Brain microvascular endothelial cell (primary cell): ENCODE data around the gene PTPN14.
"Not testable (repeated sequence)": the region's sequence is repeated elsewhere in the genome, so short reads cannot be mapped to it uniquely, and the experiment has no call there.

ENCODE experiments used
- DNase-seq: peaks from one replicate; pipeline ENCODE4 v3.0.0-alpha.2; 2020
- H3K27ac ChIP-seq: fragments of 250-450 bp; sonication (Bioruptor Pico); 2 replicates; pipeline ENCODE4 v1.5.1; 2020; ENCODE audit warnings: mild to moderate bottlenecking, moderate library complexity
- H3K27me3 ChIP-seq: fragments of 250-450 bp; sonication (Bioruptor Pico); replicated peaks from 2 replicates; pipeline ENCODE4 v1.5.1; 2020; ENCODE audit warnings: mild to moderate bottlenecking
- H3K36me3 ChIP-seq: fragments of 250-450 bp; sonication (Bioruptor Pico); replicated peaks from 2 replicates; pipeline ENCODE4 v1.5.1; 2020; ENCODE audit warnings: mild to moderate bottlenecking
- H3K4me3 ChIP-seq: 2 replicates; pipeline ENCODE4 v1.5.1; 2011; ENCODE audit warnings: low read depth, mild to moderate bottlenecking, control low read depth, low read length, moderate library complexity
- CTCF ChIP-seq: IDR thresholded peaks from 2 replicates; pipeline ENCODE4 v1.5.1; 2011; ENCODE audit warnings: low read depth, mild to moderate bottlenecking, moderate library complexity, low read length, control low read depth, inconsistent platforms; ENCODE audit errors: missing control alignments
- in situ Hi-C: cut with HindIII; loops from 2 replicates; pipeline ENCODE4 v1.10.0; 2017; ENCODE audit warnings: low sequenced_read_pairs, low pct_ligation_motif_present

The PTPN14 gene

GRCh38 chr1:214510914-214511638, 40.3 kb downstream of the PTPN14 start:
- H3K27ac ChIP-seq: no peak overlapping the region
- H3K36me3 ChIP-seq: no peaks in the 10 kb centered on the region
- no peak overlapping the region for H3K4me3 ChIP-seq
- no peak for TF ChIP-seq CTCF
- no peaks in the 10 kb centered on the region for H3K27me3 ChIP-seq
- DNase-seq: no peak
- in situ Hi-C loops: no loop called here

- TF ChIP-seq CTCF: no peak
- no peak for DNase-seq
- in situ Hi-C loops: no loop called here
- Histone ChIP-seq H3K36me3 (no peaks in the 10 kb centered on the region), H3K27ac (no peak overlapping the region), H3K4me3 (no peak overlapping the region), H3K27me3 (no peaks in the 10 kb centered on the region)
Observed at GRCh38 chr1:214510477-214510876, 40.9 kb downstream of the PTPN14 start.

GRCh38 chr1:214509622-214510021, 41.8 kb downstream of the PTPN14 start:
- H3K4me3 ChIP-seq, H3K36me3 ChIP-seq, in situ Hi-C loops, H3K27me3 ChIP-seq, H3K27ac ChIP-seq, DNase-seq: not testable (repeated sequence)

GRCh38 chr1:214506972-214507431, 44.4 kb downstream of the PTPN14 start:
- H3K27me3 ChIP-seq: no peaks in the 10 kb centered on the region
- no peak for DNase-seq
- no peak for TF ChIP-seq CTCF
- no peak overlapping the region for H3K4me3 ChIP-seq
- in situ Hi-C loops: no loop called here
- no peak overlapping the region for H3K27ac ChIP-seq
- H3K36me3 ChIP-seq: no peaks in the 10 kb centered on the region

GRCh38 chr1:214505134-214505533, 46.3 kb downstream of the PTPN14 start:
- Histone ChIP-seq H3K4me3 (no peak overlapping the region), H3K27me3 (no peaks in the 10 kb centered on the region), H3K36me3 (no peaks in the 10 kb centered on the region), H3K27ac (no peak overlapping the region)
- TF ChIP-seq CTCF: no peak
- in situ Hi-C loops: no loop called here
- DNase-seq: no peak

GRCh38 chr1:214504330-214504729, 47.1 kb downstream of the PTPN14 start:
- no peak for DNase-seq
- in situ Hi-C loops: no loop called here
- H3K27me3 ChIP-seq: no peaks in the 10 kb centered on the region
- H3K27ac ChIP-seq: no peak overlapping the region
- H3K4me3 ChIP-seq: no peak overlapping the region
- no peaks in the 10 kb centered on the region for H3K36me3 ChIP-seq
- TF ChIP-seq CTCF: no peak
